Prostate gland (tissue), 2 donors: ENCODE measurements around the gene GPR139. TPM values are rescaled to one million over a fixed set of nuclear protein-coding genes. Genes with fewer than 3 reads are reported as not detected.

Experiments used
- DNase-seq: peaks from one replicate; pipeline ENCODE4 v3.0.0-alpha.2; 2019; ENCODE audit warnings: low spot score
- H3K27ac ChIP-seq, 2 donors: fragments of 200-600 bp; sonication (generic); 2 replicates each; pipeline ENCODE4 v1.5.1; 2017 to 2019
- H3K27me3 ChIP-seq: fragments of 200-600 bp; sonication (generic); replicated peaks from 2 replicates; pipeline ENCODE4 v1.5.1; 2019; ENCODE audit not compliant: insufficient read depth
- H3K36me3 ChIP-seq, 2 donors: fragments of 200-600 bp; sonication (generic); 1 replicate in 1 of 2; 2 replicates in 1 of 2; pipeline versions ENCODE4 v1.5.1 to v1.8.1; 2017 to 2019
- H3K4me1 ChIP-seq: fragments of 200-600 bp; sonication (generic); replicated peaks from 2 replicates; pipeline ENCODE4 v1.5.1; 2019
- H3K4me3 ChIP-seq, 2 donors: fragments of 200-600 bp; sonication (generic); 2 replicates each; pipeline ENCODE4 v1.5.1; 2017 to 2019
- H3K9me3 ChIP-seq: fragments of 200-600 bp; sonication (generic); 2 replicates; pipeline ENCODE4 v1.5.1; 2017
- CTCF ChIP-seq, 4 experiments: fragments of 200-600 bp in 2 of 4; fragments of 450-650 bp in 2 of 4; sonication (generic) in 2 of 4; IDR thresholded peaks; 1 replicate in 3 of 4; 2 replicates in 1 of 4; pipeline ENCODE4 v1.5.1; 2016 to 2019; ENCODE audit warnings: antibody characterized with exemption in 4 of 4, mild to moderate bottlenecking in 2 of 4, moderate library complexity in 2 of 4
- POLR2A ChIP-seq: fragments of 450-650 bp; IDR thresholded peaks from one replicate; pipeline ENCODE4 v1.6.1; 2016; ENCODE audit warnings: antibody characterized with exemption, mild to moderate bottlenecking
- POLR2AphosphoS5 ChIP-seq: sonication (generic); formaldehyde crosslinking; IDR thresholded peaks from one replicate; pipeline ENCODE4 v1.6.1; 2017; ENCODE audit warnings: antibody characterized with exemption
- WGBS: methylation state at CpG from one replicate; pipeline ENCODE4 v1.1.5; 2018; 5-methylcytosine and 5-hydroxymethylcytosine counted together
- intact Hi-C: fragments of 100-400 bp; cut with DNase I; formaldehyde crosslinking; loops from one replicate; pipeline ENCODE4 v1.14.2; 2022
- total RNA-seq, 2 donors: library from RNA; depleted of rRNA; stranded (reverse); fragments of >200 nt; gene quantifications; one replicate each; pipeline ENCODE4 v1.1.0, GENCODE V29; 2016

The GPR139 gene
- total RNA-seq, 2 donors from 2014 or later, result not detected

GRCh38 chr16:20016234-20016633, 57.5 kb downstream of the GPR139 start:
- WGBS, result 42% methylated on average over 7 of the region's 7 CpGs

GRCh38 chr16:20004931-20005330, 68.8 kb downstream of the GPR139 start:
- 56% methylated on average over 3 of the region's 3 CpGs for WGBS
- Histone ChIP-seq H3K27me3 (no peaks in the 10 kb centered on the region), H3K36me3 (no peaks in the 10 kb centered on the region)

More at GRCh38 chr16:20016234-20016633, 57.5 kb downstream of the GPR139 start:
- DNase-seq, result no peak
- no peaks in the 10 kb centered on the region for H3K4me1 ChIP-seq
- H3K27ac ChIP-seq, result no peak overlapping the region
- no peaks in the 10 kb centered on the region for H3K9me3 ChIP-seq
- no peaks in the 10 kb centered on the region for H3K27me3 ChIP-seq
- intact Hi-C loops, result no loop called here
- no peaks in the 10 kb centered on the region for H3K36me3 ChIP-seq
- TF ChIP-seq POLR2A (no peak), CTCF (IDR thresholded peaks at IDR 0.05) (no peak), POLR2AphosphoS5 (no peak)
- H3K4me3 ChIP-seq, result no peak overlapping the region

GRCh38 chr16:20002936-20003335, 70.8 kb downstream of the GPR139 start:
- WGBS, result 87% methylated on average over 2 of the region's 2 CpGs
- DNase-seq, result no peak
- Histone ChIP-seq H3K27ac (no peak overlapping the region), H3K36me3 (no peaks in the 10 kb centered on the region), H3K27me3 (no peaks in the 10 kb centered on the region), H3K4me3 (no peak overlapping the region), H3K4me1 (no peaks in the 10 kb centered on the region), H3K9me3 (no peaks in the 10 kb centered on the region)
- no peak for TF ChIP-seq POLR2A
- TF ChIP-seq POLR2AphosphoS5, result no peak
- no peak for TF ChIP-seq CTCF (IDR thresholded peaks at IDR 0.05)
- intact Hi-C loops, result no loop called here

More at GRCh38 chr16:20004931-20005330, 68.8 kb downstream of the GPR139 start:
- Histone ChIP-seq H3K27ac (no peak overlapping the region), H3K4me3 (no peak overlapping the region), H3K4me1 (no peaks in the 10 kb centered on the region), H3K9me3 (no peaks in the 10 kb centered on the region)
- no peak for DNase-seq
- TF ChIP-seq CTCF (IDR thresholded peaks at IDR 0.05), result no peak
- TF ChIP-seq POLR2AphosphoS5, result no peak
- no peak for TF ChIP-seq POLR2A
- intact Hi-C loops, result no loop called here

- intact Hi-C loops, result no loop called here
- Histone ChIP-seq H3K27ac (no peak overlapping the region), H3K4me1 (no peaks in the 10 kb centered on the region), H3K36me3 (no peaks in the 10 kb centered on the region), H3K27me3 (no peaks in the 10 kb centered on the region), H3K9me3 (no peaks in the 10 kb centered on the region), H3K4me3 (no peak overlapping the region)
- WGBS, result 76% methylated on average over 16 of the region's 16 CpGs
- DNase-seq, result no peak
- TF ChIP-seq POLR2A (no peak), CTCF (IDR thresholded peaks at IDR 0.05) (no peak), POLR2AphosphoS5 (no peak)
Measured at GRCh38 chr16:20001856-20002707, 71.6 kb downstream of the GPR139 start.

- WGBS, result 43% methylated on average over 4 of the region's 4 CpGs
- intact Hi-C loops, result no loop called here
- TF ChIP-seq POLR2AphosphoS5, result no peak
- TF ChIP-seq POLR2A, result no peak
- TF ChIP-seq CTCF (IDR thresholded peaks at IDR 0.05), result no peak
- no peak overlapping the region for H3K27ac ChIP-seq
- DNase-seq, result no peak
- H3K27me3 ChIP-seq, result no peaks in the 10 kb centered on the region
- H3K9me3 ChIP-seq, result no peaks in the 10 kb centered on the region
- no peaks in the 10 kb centered on the region for H3K36me3 ChIP-seq
- no peaks in the 10 kb centered on the region for H3K4me1 ChIP-seq
- H3K4me3 ChIP-seq, result no peak overlapping the region
Measured at GRCh38 chr16:19997734-19998133, 76.0 kb downstream of the GPR139 start.
